ENCODE results near the gene TMIGD3. TPM values are rescaled to one million over a fixed set of nuclear protein-coding genes. Genes with fewer than 3 reads are reported as not detected.

TMIGD3 gene
- total and polyA plus RNA-seq, 2 of the 4 experiments (the other 2 are of a cell fraction), result under 0.01 to 0.12 TPM

GRCh38 chr1:111480674-111481073, 22.8 kb downstream of the TMIGD3 start:
- Histone ChIP-seq H3K18ac (ENCODE audit: low read depth, low read length) (no peak overlapping the region), H2AK9ac (replicated peaks; ENCODE audit: low read depth, low read length, poor library complexity) (no peak overlapping the region), H2BK15ac (ENCODE audit: low read depth, low read length) (no peak overlapping the region), H3K9ac (ENCODE audit: low read depth, low read length) (no peak overlapping the region), H3K56ac (ENCODE audit: extremely low read depth, insufficient read depth, low read length) (no peak overlapping the region), H3K9me3 (ENCODE audit: control insufficient read depth, insufficient read depth, low read length) (no peaks in the 10 kb centered on the region), H2BK5ac (ENCODE audit: low read depth, low read length, poor library complexity, severe bottlenecking) (no peak overlapping the region), H3K36me3 (ENCODE audit: control insufficient read depth, insufficient read depth, low read length) (no peaks in the 10 kb centered on the region), H4K91ac (ENCODE audit: insufficient read depth, low read depth, low read length) (no peak overlapping the region), H3K4ac (ENCODE audit: low read depth, low read length) (no peak overlapping the region), H3K23ac (ENCODE audit: low read depth, low read length) (no peak overlapping the region), H4K8ac (ENCODE audit: low read depth in 2 of 2, low read length in 2 of 2) (no peak overlapping the region), H3K27me3 (ENCODE audit: control insufficient read depth, insufficient read depth, low read length) (no peaks in the 10 kb centered on the region), H3K27ac (ENCODE audit: insufficient read depth, low read length) (no peak overlapping the region), H3K9me1 (ENCODE audit: insufficient read depth, low read length) (no peaks in the 10 kb centered on the region), H3K79me1 (ENCODE audit: low read depth in 1 of 2, low read length in 2 of 2) (no peaks in the 10 kb centered on the region), H2BK120ac (ENCODE audit: low read depth, low read length) (no peak overlapping the region), H4K20me1 (ENCODE audit: insufficient read depth, low read length) (no peaks in the 10 kb centered on the region), H2AFZ (replicated peaks; ENCODE audit: low read length, poor library complexity) (no peak overlapping the region), H3K4me2 (ENCODE audit: low read depth, low read length) (no peak overlapping the region), H2BK20ac (ENCODE audit: low read depth, low read length) (no peak overlapping the region), H3K14ac (replicated peaks; ENCODE audit: low read depth, low read length) (no peak overlapping the region), H3K4me3 (ENCODE audit: insufficient read depth, low read depth, low read length) (no peak overlapping the region), H3K4me1 (ENCODE audit: control insufficient read depth, insufficient read depth, low read length) (no peaks in the 10 kb centered on the region), H2AK5ac (ENCODE audit: low read depth, low read length) (no peak overlapping the region), H4K5ac (ENCODE audit: low read depth, low read length) (no peak overlapping the region)
- CTCF ChIA-PET, result interaction anchor here (0.5 kb wide), 1 partner anchor 854 kb away, joined by 4 read pairs; no protein-coding TSS in a partner anchor
- no peak for TF ChIP-seq RFX5 (IDR thresholded peaks at IDR 0.05; ENCODE audit: low read depth, low read length)
- in situ Hi-C loops (cut with MboI; ENCODE audit: low sequenced_read_pairs) (loop anchor here (5.0 to 25.0 kb wide), 2 partner anchors 287 to 882 kb away; no protein-coding TSS in a partner anchor), dilution Hi-C loops (cut with HindIII; ENCODE audit: low sequenced_read_pairs, unreplicated experiment) (no loop called here), intact Hi-C loops (cut with micrococcal nuclease) (loop anchor here (1.0 to 2.0 kb wide), 6 partner anchors 28 to 889 kb away; no protein-coding TSS in a partner anchor)
- ATAC-seq (ENCODE audit: low read depth), result no peak
- no peak for DNase-seq
- POLR2A ChIA-PET (ENCODE audit: unreplicated experiment), result no interaction called here
- no CpG with 5 or more reads among the region's 1 CpG for WGBS, 2 experiments (ENCODE audit: extremely low coverage in 2 of 2, insufficient read length in 1 of 2)
- BruUV-seq (replicated peaks), result no TSS peak
